Skin of body (tissue), 2 donors: ENCODE data around the gene HNRNPC. TPM values are rescaled to one million over a fixed set of nuclear protein-coding genes. Genes with fewer than 3 reads are reported as not detected.
"Not testable (repeated sequence)": the region's sequence is repeated elsewhere in the genome, so short reads cannot be mapped to it uniquely, and the experiment has no call there.

Experiments
- DNase-seq: peaks from one replicate; lab custom pipeline; 2025; lab: John Stamatoyannopoulos, UW
- total RNA-seq: library from RNA; depleted of rRNA; stranded (reverse); fragments of >200 nt; gene quantifications from one replicate; pipeline ENCODE4 v1.2.3, GENCODE V29; 2014

Gene HNRNPC
- total RNA-seq, 1 donor from 2014 or later = 415 TPM

- DNase-seq = no peak
These were observed 55.6 kb downstream of the HNRNPC start for GRCh38 chr14:21213652-21214051.

GRCh38 chr14:21212824-21213223 is 56.4 kb downstream of the HNRNPC start:
- DNase-seq = not testable (repeated sequence)

DNA sequence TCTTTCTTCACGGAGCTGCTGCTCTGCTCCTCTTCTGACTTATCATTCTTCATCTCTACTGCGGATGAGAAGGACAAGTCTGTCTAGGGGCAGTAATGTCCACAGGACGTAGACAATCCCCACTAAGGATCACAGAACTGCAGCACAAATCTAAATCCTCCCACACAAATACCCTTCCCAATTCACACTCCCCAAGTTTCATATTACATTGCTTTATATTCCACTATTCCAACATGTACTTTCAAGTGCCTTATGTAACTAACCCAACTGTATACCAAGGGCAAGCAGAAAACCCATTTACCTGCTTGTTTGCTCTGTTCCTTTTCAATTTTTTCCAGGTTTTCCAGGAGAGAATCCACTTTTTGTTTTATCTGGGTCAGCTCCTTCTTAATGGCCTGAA is 57.7 kb downstream of the HNRNPC start:
- DNase-seq = no peak

DNA sequence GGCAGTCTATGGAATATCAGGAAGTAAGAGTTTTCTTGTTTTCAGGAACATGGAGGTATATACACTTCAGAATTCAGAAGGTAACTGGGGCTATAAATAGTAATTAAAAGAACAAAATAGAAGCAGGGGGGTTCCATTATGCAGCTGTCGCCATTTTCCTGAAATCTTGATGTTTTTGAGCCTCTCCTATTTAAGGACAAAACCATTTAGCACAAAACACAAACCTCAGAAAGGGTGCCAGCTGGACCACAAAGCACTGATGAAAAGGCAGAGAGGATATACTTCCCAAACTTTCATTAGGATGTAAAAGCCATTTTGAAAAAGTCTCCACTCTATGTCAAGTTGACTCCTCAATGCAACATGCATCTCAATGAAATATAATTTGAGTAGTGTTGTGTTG is 59.2 kb downstream of the HNRNPC start:
- DNase-seq = no peak

DNA sequence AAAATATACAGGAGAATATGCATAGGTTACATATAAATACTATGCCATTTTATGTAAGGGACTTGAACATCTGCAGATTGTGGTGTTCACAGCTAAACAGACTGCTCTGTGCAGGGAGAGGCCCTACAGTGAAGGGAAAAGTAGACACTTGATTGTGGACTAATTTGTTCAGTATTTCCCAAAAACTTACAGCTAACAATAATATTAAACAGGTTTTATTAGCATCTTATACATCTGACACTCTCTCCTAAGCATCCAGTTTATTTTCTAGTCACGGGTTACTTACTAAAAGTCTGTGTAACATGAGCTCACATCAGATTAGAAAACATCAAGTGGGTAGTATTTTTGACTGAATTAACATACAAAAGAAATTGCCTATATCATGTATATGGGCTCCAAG is 60.1 kb downstream of the HNRNPC start:
- DNase-seq = no peak

- DNase-seq = no peak
These were observed 60.7 kb downstream of the HNRNPC start for GRCh38 chr14:21208554-21208953.

DNA sequence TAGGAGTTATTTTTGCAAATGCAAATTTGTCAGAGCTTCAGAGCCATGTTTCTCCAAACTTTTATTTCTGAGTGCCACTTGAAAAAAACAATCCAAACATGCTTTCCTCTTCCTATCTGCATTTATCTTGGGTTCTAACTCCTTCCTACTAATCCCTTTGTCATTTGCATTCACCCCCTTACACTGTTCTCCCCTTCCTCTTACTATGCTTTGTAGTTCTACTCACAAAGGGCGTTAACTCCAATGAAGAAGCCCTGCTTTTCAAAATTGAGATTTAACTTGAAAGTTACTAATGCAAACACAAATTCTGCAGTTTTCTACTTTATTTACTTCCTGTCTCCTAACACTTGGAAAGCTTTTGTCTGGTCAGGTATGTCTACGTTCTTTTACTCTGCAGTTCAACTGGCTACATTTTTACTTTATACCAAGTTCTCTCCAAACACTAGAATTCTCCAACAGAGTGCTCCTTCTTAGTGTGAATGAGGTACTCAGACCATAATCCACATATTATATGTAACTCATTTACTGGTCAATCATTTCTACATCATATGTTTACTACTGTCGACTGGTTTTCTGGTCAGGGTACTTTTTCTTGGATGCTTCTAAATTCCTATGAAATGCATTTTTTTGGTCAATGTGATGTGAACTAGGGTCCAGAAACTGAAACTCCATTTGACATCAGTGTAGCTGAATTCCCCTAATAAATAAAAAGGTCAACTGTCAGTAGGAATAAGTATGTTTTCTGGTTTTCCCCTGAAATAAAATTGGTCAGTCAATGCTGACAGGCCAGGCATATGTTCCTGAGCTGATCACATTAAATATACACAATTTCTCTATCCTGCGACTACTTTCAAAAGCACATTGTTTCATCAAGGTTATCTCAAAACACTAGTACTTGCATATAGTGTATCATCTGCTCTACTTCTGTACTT is 62.2 kb downstream of the HNRNPC start:
- DNase-seq = no peak

GRCh38 chr14:21205678-21206581 is 63.3 kb downstream of the HNRNPC start:
- DNase-seq = no peak

GRCh38 chr14:21205026-21205677 is 64.1 kb downstream of the HNRNPC start:
- DNase-seq = no peak

- DNase-seq = no peak
These were observed 64.8 kb downstream of the HNRNPC start for GRCh38 chr14:21204167-21205025.

- DNase-seq = no peak
These were observed 65.6 kb downstream of the HNRNPC start for GRCh38 chr14:21203470-21204166.

DNA sequence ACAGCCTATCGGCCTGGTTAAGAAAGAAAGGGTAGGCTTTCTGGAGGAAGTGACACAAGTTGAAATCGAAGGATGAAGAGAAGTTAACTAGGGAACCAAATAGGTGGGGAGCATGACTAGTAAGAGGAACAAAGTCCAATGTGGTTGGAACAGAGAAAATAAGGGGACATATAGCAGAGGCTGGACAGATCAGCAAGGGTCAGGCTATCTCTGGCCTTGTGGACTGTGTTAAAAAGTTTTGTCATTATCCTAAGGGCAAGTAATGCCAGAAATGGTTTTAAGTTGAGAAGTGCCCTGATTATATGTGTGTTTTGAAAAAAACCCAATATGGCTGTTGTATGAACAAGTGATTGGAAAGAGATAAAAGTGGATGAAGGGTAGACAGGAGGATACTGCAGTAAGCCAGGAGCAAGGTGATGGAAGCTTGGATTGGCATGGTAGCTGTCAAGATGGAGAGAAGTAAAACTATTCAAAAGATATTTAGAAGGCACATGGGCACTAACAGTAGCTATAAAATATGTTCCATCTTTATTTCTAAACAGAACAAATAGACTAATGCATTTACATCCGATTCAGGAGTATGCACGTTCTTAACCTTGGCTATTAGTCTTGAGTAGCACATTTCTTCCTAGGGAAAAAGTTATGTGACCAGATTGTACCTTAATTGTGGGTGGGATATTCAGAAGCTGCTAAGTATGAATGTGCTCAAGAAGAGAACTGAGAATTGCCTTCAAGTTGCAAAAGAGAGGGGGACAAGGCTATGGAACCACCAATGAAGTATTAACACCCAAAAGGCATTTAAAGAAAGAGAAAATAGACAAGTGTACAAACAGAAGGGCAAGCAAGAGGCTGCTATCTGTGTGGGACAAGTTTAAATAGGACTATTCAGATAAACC is 66.5 kb downstream of the HNRNPC start:
- no peak for DNase-seq

- no peak for DNase-seq
These were observed 67.3 kb downstream of the HNRNPC start for GRCh38 chr14:21201732-21202462.

GRCh38 chr14:21200752-21201461 is 68.3 kb downstream of the HNRNPC start:
- DNase-seq = no peak

DNA sequence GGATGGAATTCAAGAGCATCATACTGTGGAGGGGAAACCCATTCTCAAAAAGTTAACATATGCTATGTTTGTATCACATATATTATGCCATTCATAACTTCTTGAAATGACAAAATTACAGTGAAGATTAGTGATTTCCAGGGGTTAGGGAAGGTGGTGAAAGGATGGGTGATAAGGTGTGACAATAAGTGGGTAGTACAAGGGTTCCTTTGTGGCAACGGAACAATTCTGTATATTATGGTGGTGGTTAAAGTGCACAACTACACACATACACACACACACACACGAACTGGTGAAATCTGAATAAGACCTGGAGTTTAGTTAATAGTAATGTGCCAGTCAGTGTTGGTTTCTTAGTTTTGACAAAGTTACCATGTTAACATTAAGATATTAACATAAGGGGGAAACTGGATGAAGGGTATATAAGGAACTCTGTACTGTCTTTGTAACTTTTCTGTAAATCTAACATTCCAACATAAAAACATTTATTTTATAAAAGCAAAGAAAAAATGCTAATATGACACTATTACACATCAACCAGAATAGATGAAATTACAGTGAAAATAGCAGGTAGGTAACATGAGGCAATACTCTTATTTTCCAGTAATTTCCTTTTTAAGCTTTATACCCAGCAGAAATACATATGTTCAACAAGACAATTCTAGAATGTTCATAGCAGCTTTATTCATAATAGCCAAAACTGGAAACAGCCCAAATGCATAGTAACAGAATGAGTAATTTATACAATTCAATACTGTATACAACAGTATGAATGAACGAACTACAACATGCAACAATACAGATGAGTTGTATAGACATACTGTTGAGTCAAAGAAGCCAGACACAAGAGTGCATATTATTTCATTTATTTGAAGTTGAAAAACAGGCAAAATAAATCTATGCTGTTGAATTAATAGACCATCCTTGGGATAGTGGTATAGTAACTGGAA is 69.4 kb downstream of the HNRNPC start:
- no peak for DNase-seq

GRCh38 chr14:21197418-21198205 is 71.6 kb downstream of the HNRNPC start:
- no peak for DNase-seq
